Thymus (tissue), 11 donors: ENCODE results near the gene WASHC1. TPM values are rescaled to one million over a fixed set of nuclear protein-coding genes. Genes with fewer than 3 reads are reported as not detected.
"Not testable (repeated sequence)": the region's sequence is repeated elsewhere in the genome, so short reads cannot be mapped to it uniquely, and the experiment has no call there.

Source experiments
- DNase-seq, 9 donors: peaks; one replicate each; pipeline ENCODE4 v3.0.0-alpha.2; 2013; ENCODE audit warnings: low spot score in 9 of 9, low read depth in 6 of 9, missing footprints in 1 of 9
- H3K27ac ChIP-seq, 2 donors: one replicate each; pipeline ENCODE4 v1.5.1; 2013; ENCODE audit warnings: control low read depth in 1 of 2, low read depth in 1 of 2, low read length in 1 of 2, mild to moderate bottlenecking in 1 of 2, moderate library complexity in 1 of 2
- H3K27me3 ChIP-seq, 2 donors: one replicate each; pipeline ENCODE4 v1.5.1; 2013; ENCODE audit warnings: low read length in 1 of 2; ENCODE audit not compliant: control insufficient read depth in 2 of 2, insufficient read depth in 1 of 2
- H3K36me3 ChIP-seq, 2 donors: one replicate each; pipeline ENCODE4 v1.5.1; 2013; ENCODE audit warnings: low read length in 1 of 2, mild to moderate bottlenecking in 1 of 2, moderate library complexity in 1 of 2; ENCODE audit not compliant: control insufficient read depth in 2 of 2, insufficient read depth in 2 of 2
- H3K4me1 ChIP-seq, 2 donors: one replicate each; pipeline ENCODE4 v1.5.1; 2013; ENCODE audit warnings: low read length in 2 of 2; ENCODE audit not compliant: control insufficient read depth in 2 of 2, insufficient read depth in 2 of 2
- H3K4me3 ChIP-seq, 2 donors: one replicate each; pipeline ENCODE4 v1.5.1; 2013; ENCODE audit warnings: low read length in 2 of 2, control low read depth in 1 of 2, mild to moderate bottlenecking in 1 of 2
- H3K9me3 ChIP-seq, 2 donors: one replicate each; pipeline ENCODE4 v1.5.1; 2013; ENCODE audit warnings: low read length in 1 of 2, mild to moderate bottlenecking in 1 of 2; ENCODE audit not compliant: control insufficient read depth in 2 of 2, insufficient read depth in 1 of 2
- WGBS: extraction: QIAGEN DNeasy Blood & Tissue Kit; methylation state at CpG from one replicate; pipeline ENCODE4 v1.1.7; 2013; 5-methylcytosine and 5-hydroxymethylcytosine counted together
- polyA plus RNA-seq: library from polyadenylated mRNA; stranded (reverse); fragments of 200-250 nt; gene quantifications from one replicate; pipeline ENCODE4 v1.2.3, GENCODE V29; 2013
- total RNA-seq: library from RNA; stranded (reverse); fragments of 120-200 nt; gene quantifications from one replicate; pipeline ENCODE4 v1.2.4, GENCODE V29; 2013
- donor health status: healthy.

Gene WASHC1
- total and polyA plus RNA-seq, 2 donors = 14.0 to 70.1 TPM

- H3K27me3 ChIP-seq, H3K27ac ChIP-seq, DNase-seq, H3K36me3 ChIP-seq, H3K9me3 ChIP-seq, H3K4me1 ChIP-seq: not testable (repeated sequence)
- H3K4me3 ChIP-seq = peak overlapping the region; percentile 29 to 35
- under 1% methylated on average over 13 of the region's 30 CpGs for WGBS
Measured at GRCh38 chr9:28775-29174, 481 bp downstream of the WASHC1 start.

- not testable (repeated sequence) for H3K36me3 ChIP-seq, H3K4me3 ChIP-seq, H3K27me3 ChIP-seq, H3K27ac ChIP-seq, H3K4me1 ChIP-seq, H3K9me3 ChIP-seq, DNase-seq
- whole genome bisulfite sequencing = 98% methylated on average over 5 of the region's 9 CpGs
Measured at GRCh38 chr9:21621-22020, 7.6 kb downstream of the WASHC1 start.

- DNase-seq, H3K27me3 ChIP-seq, H3K9me3 ChIP-seq, H3K4me1 ChIP-seq, H3K36me3 ChIP-seq, H3K4me3 ChIP-seq, H3K27ac ChIP-seq: not testable (repeated sequence)
- WGBS = over 99% methylated on average over 5 of the region's 6 CpGs
Measured at GRCh38 chr9:16875-17274, 12.4 kb downstream of the WASHC1 start.

DNA sequence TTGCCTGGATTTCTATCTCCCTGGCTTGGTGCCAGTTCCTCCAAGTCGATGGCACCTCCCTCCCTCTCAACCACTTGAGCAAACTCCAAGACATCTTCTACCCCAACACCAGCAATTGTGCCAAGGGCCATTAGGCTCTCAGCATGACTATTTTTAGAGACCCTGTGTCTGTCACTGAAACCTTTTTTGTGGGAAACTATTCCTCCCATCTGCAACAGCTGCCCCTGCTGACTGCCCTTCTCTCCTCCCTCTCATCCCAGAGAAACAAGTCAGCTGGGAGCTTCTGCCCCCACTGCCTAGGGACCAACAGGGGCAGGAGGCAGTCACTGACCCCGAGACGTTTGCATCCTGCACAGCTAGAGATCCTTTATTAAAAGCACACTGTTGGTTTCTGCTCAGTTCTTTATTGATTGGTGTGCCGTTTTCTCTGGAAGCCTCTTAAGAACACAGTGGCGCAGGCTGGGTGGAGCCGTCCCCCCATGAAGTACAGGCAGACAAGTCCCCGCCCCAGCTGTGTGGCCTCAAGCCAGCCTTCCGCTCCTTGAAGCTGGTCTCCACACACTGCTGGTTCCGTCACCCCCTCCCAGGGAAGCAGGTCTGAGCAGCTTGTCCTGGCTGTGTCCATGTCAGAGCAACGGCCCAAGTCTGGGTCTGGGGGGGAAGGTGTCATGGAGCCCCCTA, 15.0 kb downstream of the WASHC1 start:
- not testable (repeated sequence) for H3K36me3 ChIP-seq, DNase-seq, H3K4me3 ChIP-seq, H3K27ac ChIP-seq, H3K4me1 ChIP-seq, H3K9me3 ChIP-seq, H3K27me3 ChIP-seq
- WGBS = 91% methylated on average over 7 of the region's 10 CpGs

GRCh38 chr9:11206-11605, 18.1 kb downstream of the WASHC1 start:
- not testable (repeated sequence) for DNase-seq, H3K9me3 ChIP-seq, H3K27ac ChIP-seq, H3K4me1 ChIP-seq, H3K27me3 ChIP-seq, H3K4me3 ChIP-seq, H3K36me3 ChIP-seq
- 66% methylated on average over 18 of the region's 26 CpGs for WGBS

DNA sequence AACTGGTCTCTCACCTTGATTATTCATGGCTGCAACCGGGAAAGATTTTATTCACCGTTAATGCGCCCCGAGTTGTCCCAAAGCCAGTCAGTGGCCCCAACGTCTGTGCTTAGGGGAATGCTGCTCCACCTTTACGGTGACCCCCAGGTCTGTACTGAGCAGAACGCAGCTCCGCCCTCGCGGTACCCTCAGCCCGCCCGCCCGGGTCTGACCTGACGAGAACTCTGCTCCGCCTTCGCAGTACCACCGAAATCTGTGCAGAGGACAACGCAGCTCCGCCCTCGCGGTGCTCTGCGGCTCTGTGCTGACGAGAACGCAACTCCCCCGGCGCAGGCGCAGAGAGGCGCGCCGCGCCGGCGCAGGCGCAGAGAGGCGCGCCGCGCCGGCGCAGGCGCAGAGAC, 18.6 kb downstream of the WASHC1 start:
- DNase-seq = not testable (repeated sequence)
- WGBS = 82% methylated on average over 40 of the region's 41 CpGs

DNA sequence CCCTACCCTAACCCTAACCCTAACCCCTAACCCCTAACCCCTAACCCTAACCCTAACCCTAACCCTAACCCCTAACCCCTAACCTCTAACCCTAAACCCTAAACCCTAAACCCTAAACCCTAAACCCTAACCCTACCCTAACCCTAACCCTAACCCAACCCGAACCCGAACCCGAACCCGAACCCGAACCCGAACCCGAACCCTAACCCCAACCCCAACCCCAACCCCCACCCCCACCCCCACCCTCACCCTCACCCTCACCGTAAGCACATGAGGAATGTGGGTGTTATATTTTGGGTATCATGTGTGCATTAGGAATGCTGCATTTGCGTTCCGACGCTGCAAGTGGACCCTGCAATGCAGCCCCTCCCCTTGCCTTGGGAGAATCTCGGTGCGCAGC, 19.0 kb downstream of the WASHC1 start:
- WGBS = 78% methylated on average over 9 of the region's 13 CpGs
- DNase-seq = peak in 1 of 9 donors; percentile 4

More for the DNA sequence above, 18.6 kb downstream of the WASHC1 start:
- H3K9me3 ChIP-seq, H3K4me1 ChIP-seq, H3K27ac ChIP-seq, H3K27me3 ChIP-seq, H3K36me3 ChIP-seq, H3K4me3 ChIP-seq: not testable (repeated sequence)

More for the DNA sequence above, 19.0 kb downstream of the WASHC1 start:
- not testable (repeated sequence) for H3K27ac ChIP-seq, H3K27me3 ChIP-seq, H3K36me3 ChIP-seq, H3K4me1 ChIP-seq, H3K9me3 ChIP-seq, H3K4me3 ChIP-seq

Other genes with a start within 250 kb of the WASHC1 start
- 0.38 TPM for gene FOXD4, start 89.0 kb upstream of the WASHC1 start, total RNA-seq
- 0.82 TPM for gene FOXD4, start 89.0 kb upstream of the WASHC1 start, polyA plus RNA-seq
- gene ZNG1A, start 149.6 kb upstream of the WASHC1 start, total RNA-seq = 36.2 TPM
- 58.4 TPM for gene ZNG1A, start 149.6 kb upstream of the WASHC1 start, polyA plus RNA-seq
- gene DOCK8, start 185.4 kb upstream of the WASHC1 start, total RNA-seq = 54.5 TPM
- 60.4 TPM for gene DOCK8, start 185.4 kb upstream of the WASHC1 start, polyA plus RNA-seq